ENCODE measurements around the gene MYO9B.

DNA sequence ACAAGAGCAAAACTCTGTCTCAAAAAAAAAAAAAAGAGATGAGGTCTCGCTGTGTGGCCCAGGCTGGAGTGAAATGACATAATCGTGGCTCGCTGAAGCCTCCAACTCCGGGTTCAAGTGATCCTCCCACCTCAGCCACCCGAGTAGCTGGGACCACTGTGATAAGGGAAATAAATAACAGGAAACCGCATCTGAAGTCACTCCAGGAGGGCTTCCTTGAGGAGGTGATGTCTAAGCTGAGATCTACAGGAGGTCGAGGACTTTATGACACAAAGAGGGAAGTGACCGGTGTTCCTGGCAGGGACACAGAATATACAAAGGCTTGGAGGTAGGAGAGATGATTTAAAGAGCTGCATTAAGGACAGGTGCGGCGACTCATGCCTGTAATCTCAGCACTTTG lies 179.1 kb downstream of the MYO9B start:
- TF ChIP-seq, protein P1, sequence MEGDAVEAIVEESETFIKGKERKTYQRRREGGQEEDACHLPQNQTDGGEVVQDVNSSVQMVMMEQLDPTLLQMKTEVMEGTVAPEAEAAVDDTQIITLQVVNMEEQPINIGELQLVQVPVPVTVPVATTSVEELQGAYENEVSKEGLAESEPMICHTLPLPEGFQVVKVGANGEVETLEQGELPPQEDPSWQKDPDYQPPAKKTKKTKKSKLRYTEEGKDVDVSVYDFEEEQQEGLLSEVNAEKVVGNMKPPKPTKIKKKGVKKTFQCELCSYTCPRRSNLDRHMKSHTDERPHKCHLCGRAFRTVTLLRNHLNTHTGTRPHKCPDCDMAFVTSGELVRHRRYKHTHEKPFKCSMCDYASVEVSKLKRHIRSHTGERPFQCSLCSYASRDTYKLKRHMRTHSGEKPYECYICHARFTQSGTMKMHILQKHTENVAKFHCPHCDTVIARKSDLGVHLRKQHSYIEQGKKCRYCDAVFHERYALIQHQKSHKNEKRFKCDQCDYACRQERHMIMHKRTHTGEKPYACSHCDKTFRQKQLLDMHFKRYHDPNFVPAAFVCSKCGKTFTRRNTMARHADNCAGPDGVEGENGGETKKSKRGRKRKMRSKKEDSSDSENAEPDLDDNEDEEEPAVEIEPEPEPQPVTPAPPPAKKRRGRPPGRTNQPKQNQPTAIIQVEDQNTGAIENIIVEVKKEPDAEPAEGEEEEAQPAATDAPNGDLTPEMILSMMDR (IDR thresholded peaks at IDR 0.05; ENCODE audit: insufficient read depth, low read depth, low read length) = no peak
- no peak for TF ChIP-seq EZH2 (IDR thresholded peaks at IDR 0.05; ENCODE audit: insufficient read depth, low read length)
